Measurements from ENCODE around the gene SLC7A8. TPM values are rescaled to one million over a fixed set of nuclear protein-coding genes. Genes with fewer than 3 reads are reported as not detected.

SLC7A8 gene
- total and polyA plus RNA-seq, 4 experiments from 2014 or later, result 0.56 to 4.1 (median 1.5) TPM

DNA sequence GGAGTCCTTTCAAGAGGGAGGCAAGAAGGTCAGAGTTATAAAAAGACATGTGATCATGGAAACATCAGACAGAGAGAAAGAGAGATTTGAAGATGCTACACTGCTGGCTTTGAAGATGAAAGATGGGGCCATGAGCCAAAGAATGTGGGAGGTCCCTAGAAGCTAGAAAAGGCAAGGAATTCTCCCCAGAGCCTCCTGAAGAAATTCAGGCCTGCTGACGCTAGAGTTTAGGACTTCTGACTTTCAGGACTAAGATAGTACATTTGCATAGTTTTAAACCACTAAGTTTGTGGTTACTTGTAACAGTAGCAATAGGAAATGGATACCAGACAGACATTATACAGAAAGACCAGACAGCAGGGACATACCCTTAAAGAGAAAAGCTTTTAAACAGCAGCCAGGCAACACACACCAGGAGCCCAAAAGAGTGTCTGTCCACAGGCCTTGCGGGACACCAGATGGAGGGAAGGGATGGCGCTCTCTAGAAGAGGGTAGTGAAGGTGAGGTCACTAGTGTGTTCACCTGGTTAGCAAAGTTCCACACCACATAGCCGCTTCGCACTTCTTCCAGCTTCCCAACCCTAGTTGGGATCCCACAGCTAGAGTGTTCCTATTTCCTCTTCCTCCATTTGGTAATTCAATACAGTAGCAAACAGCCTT lies 34.7 kb downstream of the SLC7A8 start:
- Histone ChIP-seq H3K9me3 (ENCODE audit: control insufficient read depth in 1 of 2, low read length in 2 of 2) (no peaks in the 10 kb centered on the region), H3K4me3 (ENCODE audit: low read length in 2 of 2) (no peak overlapping the region), H3K27ac (ENCODE audit: low read depth, low read length) (no peak overlapping the region), H3K4me1 (ENCODE audit: insufficient read depth, low read length) (peaks cover under 1% of the 10 kb centered on the region), H3K27me3 (ENCODE audit: insufficient read depth, low read length) (peaks cover 7% of the 10 kb centered on the region), H3K36me3 (ENCODE audit: insufficient read depth, low read length) (no peaks in the 10 kb centered on the region)
- H3K4me3 Mint-ChIP-seq, result no peak overlapping the region
- no peak for DNase-seq
- H3K9me3 Mint-ChIP-seq, result peaks cover 0 to 4% (median 0%) of the 10 kb centered on the region in 8 donors
- H3K27ac Mint-ChIP-seq, result no peak overlapping the region
- intact Hi-C loops (cut with micrococcal nuclease), result no loop called here
- POLR2A ChIA-PET (ENCODE audit: partially characterized antibody), result no interaction called here
- peaks cover 0 to 3% of the 10 kb centered on the region in 2 donors for H3K36me3 Mint-ChIP-seq
- peaks cover 8 to 14% of the 10 kb centered on the region in 2 donors for H3K27me3 Mint-ChIP-seq
- peaks cover 0 to 2% (median under 1%) of the 10 kb centered on the region in 4 donors for H3K4me1 Mint-ChIP-seq
- CTCF ChIA-PET (ENCODE audit: partially characterized antibody), result interaction anchor here (1.6 kb wide), 1 partner anchor 27 kb away, joined by 4 read pairs; no protein-coding TSS in a partner anchor

DNA sequence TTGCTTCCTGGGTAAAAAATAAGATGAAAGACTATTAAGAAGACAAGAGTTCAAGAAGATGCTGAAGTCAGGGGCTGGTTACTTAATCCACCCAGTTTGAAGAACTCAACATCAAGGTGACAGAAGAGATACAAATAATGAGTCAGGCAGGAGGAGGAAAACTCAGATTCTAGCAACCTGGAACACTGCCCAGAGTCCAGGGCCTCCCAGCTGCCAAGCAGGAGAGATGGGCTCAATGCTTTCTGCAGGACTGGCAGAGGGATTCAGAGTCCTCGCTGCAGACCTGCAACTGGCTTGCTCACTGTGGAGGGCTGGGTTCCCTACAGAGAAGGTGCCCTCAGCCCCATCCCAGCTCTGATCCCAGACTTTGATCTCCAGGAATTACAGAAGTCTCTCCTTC lies 35.8 kb downstream of the SLC7A8 start:
- ChIA-PET CTCF (ENCODE audit: partially characterized antibody) (no interaction called here), POLR2A (ENCODE audit: partially characterized antibody) (no interaction called here)
- Histone ChIP-seq H3K27ac (ENCODE audit: low read depth, low read length) (no peak overlapping the region), H3K36me3 (ENCODE audit: insufficient read depth, low read length) (no peaks in the 10 kb centered on the region), H3K9me3 (ENCODE audit: control insufficient read depth in 1 of 2, low read length in 2 of 2) (no peaks in the 10 kb centered on the region), H3K4me1 (ENCODE audit: insufficient read depth, low read length) (no peaks in the 10 kb centered on the region), H3K27me3 (ENCODE audit: insufficient read depth, low read length) (peaks cover 4% of the 10 kb centered on the region), H3K4me3 (ENCODE audit: low read length in 2 of 2) (no peak overlapping the region)
- Mint-ChIP-seq H3K4me3 (no peak overlapping the region), H3K27ac (no peak overlapping the region), H3K27me3 (peaks cover 6 to 11% of the 10 kb centered on the region in 2 donors), H3K4me1 (no peaks in the 10 kb centered on the region), H3K9me3 (peaks cover 0 to 4% (median 0%) of the 10 kb centered on the region in 8 donors), H3K36me3 (peaks cover 0 to 3% of the 10 kb centered on the region in 2 donors)
- intact Hi-C loops (cut with micrococcal nuclease), result no loop called here
- DNase-seq, result no peak

DNA sequence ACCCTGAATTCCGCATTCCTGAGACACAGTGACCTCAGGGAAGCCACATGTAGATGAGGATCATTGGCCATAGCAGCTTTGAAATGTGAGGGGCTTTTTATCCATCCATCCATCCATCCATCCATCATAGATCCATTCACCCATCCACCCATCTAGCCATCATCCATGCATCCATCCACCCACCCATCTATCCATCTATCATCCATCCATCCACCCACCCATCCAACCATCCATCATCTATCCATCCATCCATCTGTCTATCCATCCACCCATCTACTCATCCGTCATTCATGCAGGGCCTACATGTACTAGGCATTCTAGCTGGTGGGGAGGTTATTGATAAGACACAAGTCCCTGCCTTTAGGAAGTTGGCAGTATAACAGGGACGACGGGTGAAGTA lies 36.5 kb downstream of the SLC7A8 start:
- Mint-ChIP-seq H3K27ac (no peak overlapping the region), H3K9me3 (peaks cover 0 to 4% (median 0%) of the 10 kb centered on the region in 8 donors), H3K27me3 (peaks cover 6 to 11% of the 10 kb centered on the region in 2 donors), H3K4me1 (no peaks in the 10 kb centered on the region), H3K36me3 (peaks cover 0 to 3% of the 10 kb centered on the region in 2 donors), H3K4me3 (no peak overlapping the region)
- CTCF ChIA-PET (ENCODE audit: partially characterized antibody), result no interaction called here
- Histone ChIP-seq H3K27me3 (ENCODE audit: insufficient read depth, low read length) (peaks cover 4% of the 10 kb centered on the region), H3K9me3 (ENCODE audit: control insufficient read depth in 1 of 2, low read length in 2 of 2) (no peaks in the 10 kb centered on the region), H3K4me1 (ENCODE audit: insufficient read depth, low read length) (no peaks in the 10 kb centered on the region), H3K36me3 (ENCODE audit: insufficient read depth, low read length) (no peaks in the 10 kb centered on the region), H3K4me3 (ENCODE audit: low read length in 2 of 2) (no peak overlapping the region), H3K27ac (ENCODE audit: low read depth, low read length) (no peak overlapping the region)
- intact Hi-C loops (cut with micrococcal nuclease), result no loop called here
- POLR2A ChIA-PET (ENCODE audit: partially characterized antibody), result no interaction called here
- DNase-seq, result no peak

DNA sequence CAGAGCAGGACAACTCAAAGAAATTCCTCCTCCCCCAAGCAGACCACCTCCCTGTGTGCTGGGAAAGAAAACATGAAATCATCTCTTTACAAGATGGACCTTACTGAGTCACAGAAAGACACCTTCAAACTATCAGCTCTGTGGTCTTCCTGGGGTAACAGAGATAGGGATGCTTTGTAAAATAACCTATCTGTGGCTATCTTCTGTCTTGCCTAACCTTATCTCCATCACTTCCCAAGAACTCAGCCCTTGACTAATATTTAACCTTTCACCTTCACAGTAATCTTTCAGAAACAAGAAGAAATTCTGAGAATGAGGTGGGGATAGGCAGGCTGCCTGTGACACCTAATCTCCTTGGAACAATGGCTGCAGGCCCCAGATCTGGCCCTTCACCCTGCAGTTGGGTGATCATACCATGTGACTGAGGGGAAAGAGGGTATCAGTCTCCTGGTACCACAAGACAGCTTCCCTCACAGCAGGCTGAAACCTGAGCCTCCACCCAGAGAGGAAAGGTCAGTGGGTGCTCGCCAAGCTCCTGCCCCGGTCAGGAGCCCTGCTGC lies 37.0 kb downstream of the SLC7A8 start:
- ChIA-PET CTCF (ENCODE audit: partially characterized antibody) (no interaction called here), POLR2A (ENCODE audit: partially characterized antibody) (no interaction called here)

DNA sequence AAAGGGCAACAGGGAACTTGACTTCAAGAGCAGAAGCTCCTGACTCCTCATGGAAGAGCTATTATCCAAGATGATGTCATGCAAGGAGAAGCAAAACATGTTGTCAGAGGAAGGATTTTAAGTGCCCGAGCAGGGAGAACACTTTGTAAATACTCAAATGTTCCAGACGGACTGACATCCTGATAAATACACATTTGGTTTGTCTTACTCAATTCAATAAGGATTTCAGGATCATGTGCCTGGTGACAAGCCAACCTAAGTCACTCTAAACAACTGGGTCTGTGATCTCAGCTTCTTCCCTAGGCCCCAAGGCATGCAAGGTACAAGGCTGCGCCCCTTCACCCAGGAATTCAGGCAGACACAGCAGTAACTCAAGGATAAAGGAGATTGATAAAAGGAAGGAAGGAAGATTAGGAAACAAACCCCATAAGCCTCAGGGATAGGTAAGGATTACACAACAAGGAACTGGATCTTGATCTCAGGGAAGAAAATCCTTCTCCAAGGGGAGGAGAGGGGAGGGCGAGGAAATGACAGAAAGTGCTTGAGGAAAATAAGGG lies 37.6 kb downstream of the SLC7A8 start:
- no peak for DNase-seq
- intact Hi-C loops (cut with micrococcal nuclease), result no loop called here
- Histone ChIP-seq H3K36me3 (ENCODE audit: insufficient read depth, low read length) (no peaks in the 10 kb centered on the region), H3K27me3 (ENCODE audit: insufficient read depth, low read length) (peaks cover 3% of the 10 kb centered on the region), H3K9me3 (ENCODE audit: control insufficient read depth in 1 of 2, low read length in 2 of 2) (no peaks in the 10 kb centered on the region), H3K4me1 (ENCODE audit: insufficient read depth, low read length) (no peaks in the 10 kb centered on the region), H3K4me3 (ENCODE audit: low read length in 2 of 2) (no peak overlapping the region), H3K27ac (ENCODE audit: low read depth, low read length) (no peak overlapping the region)
- ChIA-PET POLR2A (ENCODE audit: partially characterized antibody) (no interaction called here), CTCF (ENCODE audit: partially characterized antibody) (no interaction called here)
- peaks cover 0 to 3% of the 10 kb centered on the region in 2 donors for H3K36me3 Mint-ChIP-seq
- H3K27ac Mint-ChIP-seq, result no peak overlapping the region
- H3K4me3 Mint-ChIP-seq, result no peak overlapping the region
- H3K9me3 Mint-ChIP-seq, result peaks cover 0 to 2% (median 0%) of the 10 kb centered on the region in 8 donors
- H3K27me3 Mint-ChIP-seq, result peaks cover 6 to 11% of the 10 kb centered on the region in 2 donors
- no peaks in the 10 kb centered on the region for H3K4me1 Mint-ChIP-seq

More for the DNA sequence above, 37.0 kb downstream of the SLC7A8 start:
- Histone ChIP-seq H3K27me3 (ENCODE audit: insufficient read depth, low read length) (peaks cover 4% of the 10 kb centered on the region), H3K4me3 (ENCODE audit: low read length in 2 of 2) (no peak overlapping the region), H3K36me3 (ENCODE audit: insufficient read depth, low read length) (no peaks in the 10 kb centered on the region), H3K27ac (ENCODE audit: low read depth, low read length) (no peak overlapping the region), H3K4me1 (ENCODE audit: insufficient read depth, low read length) (no peaks in the 10 kb centered on the region), H3K9me3 (ENCODE audit: control insufficient read depth in 1 of 2, low read length in 2 of 2) (no peaks in the 10 kb centered on the region)
- no peaks in the 10 kb centered on the region for H3K4me1 Mint-ChIP-seq
- H3K9me3 Mint-ChIP-seq, result peaks cover 0 to 4% (median 0%) of the 10 kb centered on the region in 8 donors
- H3K27me3 Mint-ChIP-seq, result peaks cover 6 to 11% of the 10 kb centered on the region in 2 donors
- peaks cover 0 to 3% of the 10 kb centered on the region in 2 donors for H3K36me3 Mint-ChIP-seq
- no peak for DNase-seq
- no peak overlapping the region for H3K27ac Mint-ChIP-seq
- intact Hi-C loops (cut with micrococcal nuclease), result no loop called here
- H3K4me3 Mint-ChIP-seq, result no peak overlapping the region

DNA sequence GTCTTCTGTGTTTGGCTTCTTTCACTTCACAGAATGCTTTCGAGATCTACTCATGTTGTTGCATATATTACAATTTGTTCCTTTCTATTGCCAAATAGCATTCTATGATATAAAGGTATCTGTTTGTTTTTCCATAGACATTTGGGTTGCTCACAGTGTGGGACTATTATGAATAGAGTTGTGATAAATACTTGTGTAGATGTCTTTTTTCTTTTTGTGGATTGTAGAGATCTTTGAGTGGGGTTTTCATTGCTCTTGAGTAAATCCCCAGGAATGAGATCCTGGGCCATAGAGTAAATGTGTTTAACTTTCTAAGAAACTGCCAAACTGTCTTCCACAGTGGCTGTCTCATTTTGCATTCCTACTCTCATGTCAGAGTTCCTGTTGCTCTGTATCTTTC lies 39.5 kb downstream of the SLC7A8 start:
- H3K36me3 Mint-ChIP-seq, result no peaks in the 10 kb centered on the region
- no peaks in the 10 kb centered on the region for H3K9me3 ChIP-seq (ENCODE audit: control insufficient read depth in 1 of 2, low read length in 2 of 2)

DNA sequence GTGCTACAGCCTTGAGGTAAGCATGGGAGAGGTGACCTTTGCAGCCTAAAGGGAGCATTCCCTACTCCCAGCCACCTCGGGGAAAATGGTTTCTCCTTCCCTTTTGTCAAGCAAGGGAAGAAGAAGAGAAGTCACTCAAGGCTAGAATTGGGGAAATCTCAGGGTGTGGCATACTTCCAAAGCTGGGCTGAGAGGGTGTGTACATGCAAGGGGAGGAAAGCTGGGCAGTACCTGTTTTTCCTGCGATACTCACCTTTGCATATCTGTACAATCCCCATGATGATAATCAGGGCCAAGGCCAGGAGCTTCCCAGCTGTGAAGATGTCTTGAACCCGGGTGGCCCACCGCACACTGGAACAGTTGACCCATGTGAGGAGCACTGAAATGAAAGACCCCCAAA lies 40.6 kb downstream of the SLC7A8 start:
- CTCF ChIA-PET (ENCODE audit: partially characterized antibody), result interaction anchor here (1.4 to 1.7 kb wide), 2 partner anchors 14 to 23 kb away, joined by 3 to 5 read pairs; no protein-coding TSS in a partner anchor
- POLR2A ChIA-PET (ENCODE audit: partially characterized antibody), result no interaction called here
- no peak overlapping the region for H3K4me3 ChIP-seq (ENCODE audit: low read length in 2 of 2)

More for the DNA sequence above, 39.5 kb downstream of the SLC7A8 start:
- H3K4me1 ChIP-seq (ENCODE audit: insufficient read depth, low read length), result no peaks in the 10 kb centered on the region
- intact Hi-C loops (cut with micrococcal nuclease), result no loop called here
- POLR2A ChIA-PET (ENCODE audit: partially characterized antibody), result no interaction called here
- CTCF ChIA-PET (ENCODE audit: partially characterized antibody), result interaction anchor here (1.5 kb wide), 1 partner anchor 43 kb away, joined by 3 read pairs; no protein-coding TSS in a partner anchor
- Mint-ChIP-seq H3K9me3 (peaks cover 0 to 2% (median 0%) of the 10 kb centered on the region in 8 donors), H3K27me3 (peaks cover 3 to 9% of the 10 kb centered on the region in 2 donors), H3K4me3 (no peak overlapping the region), H3K27ac (no peak overlapping the region), H3K4me1 (no peaks in the 10 kb centered on the region)
- DNase-seq, result no peak
- H3K4me3 ChIP-seq (ENCODE audit: low read length in 2 of 2), result no peak overlapping the region
- no peak overlapping the region for H3K27ac ChIP-seq (ENCODE audit: low read depth, low read length)
- H3K36me3 ChIP-seq (ENCODE audit: insufficient read depth, low read length), result no peaks in the 10 kb centered on the region
- H3K27me3 ChIP-seq (ENCODE audit: insufficient read depth, low read length), result no peaks in the 10 kb centered on the region

More for the DNA sequence above, 40.6 kb downstream of the SLC7A8 start:
- H3K4me1 ChIP-seq (ENCODE audit: insufficient read depth, low read length), result no peaks in the 10 kb centered on the region
- H3K9me3 ChIP-seq (ENCODE audit: control insufficient read depth in 1 of 2, low read length in 2 of 2), result no peaks in the 10 kb centered on the region
- Mint-ChIP-seq H3K9me3 (no peaks in the 10 kb centered on the region), H3K27ac (no peak overlapping the region), H3K4me1 (no peaks in the 10 kb centered on the region), H3K36me3 (no peaks in the 10 kb centered on the region), H3K27me3 (peaks cover 1 to 9% of the 10 kb centered on the region in 2 donors), H3K4me3 (no peak overlapping the region)
- H3K36me3 ChIP-seq (ENCODE audit: insufficient read depth, low read length), result no peaks in the 10 kb centered on the region
- H3K27me3 ChIP-seq (ENCODE audit: insufficient read depth, low read length), result no peaks in the 10 kb centered on the region
- intact Hi-C loops (cut with micrococcal nuclease), result no loop called here
- H3K27ac ChIP-seq (ENCODE audit: low read depth, low read length), result no peak overlapping the region
- DNase-seq, result no peak

Measured in CD4-positive, alpha-beta memory T cell (primary cell).